HepG2 (cell line): Measurements from ENCODE around the gene PGS1. TPM values are rescaled to one million over a fixed set of nuclear protein-coding genes. Genes with fewer than 3 reads are reported as not detected.

ENCODE experiments used
- CENPBD1 ChIP-seq: sonication (generic); formaldehyde crosslinking; IDR thresholded peaks from 2 replicates; pipeline ENCODE4 v1.8.0; 2022; ENCODE audit warnings: missing genetic modification reagents, low read depth, mild to moderate bottlenecking, borderline replicate concordance
- DNMT3B ChIP-seq: conservative IDR thresholded peaks from 2 replicates; pipeline ENCODE4 v1.6.1; 2016; ENCODE audit warnings: missing biosample characterization, control low read depth
- ELF1 ChIP-seq: sonication (generic); formaldehyde crosslinking; IDR thresholded peaks from 2 replicates; pipeline ENCODE4 v1.4.0; 2020; ENCODE audit warnings: missing genetic modification reagents
- ETV6 ChIP-seq: sonication (generic); formaldehyde crosslinking; conservative IDR thresholded peaks from 2 replicates; pipeline ENCODE4 v1.4.0; 2020; ENCODE audit warnings: missing genetic modification reagents
- FOXJ3 ChIP-seq: sonication (generic); formaldehyde crosslinking; IDR thresholded peaks from 2 replicates; pipeline ENCODE4 v1.4.0; 2020; ENCODE audit warnings: missing genetic modification reagents, mild to moderate bottlenecking, borderline replicate concordance
- HDAC2 ChIP-seq: sonication (generic); formaldehyde crosslinking; IDR thresholded peaks from 2 replicates; pipeline ENCODE4 v1.4.0; 2020; ENCODE audit warnings: missing genetic modification reagents
- HES4 ChIP-seq: sonication (generic); formaldehyde crosslinking; IDR thresholded peaks from 2 replicates; pipeline ENCODE4 v1.9.0; 2021; ENCODE audit warnings: mild to moderate bottlenecking, missing genetic modification reagents, borderline replicate concordance
- MATR3 ChIP-seq: sonication (generic); formaldehyde crosslinking; IDR thresholded peaks from 2 replicates; pipeline ENCODE4 v1.4.0; 2020; ENCODE audit warnings: missing genetic modification reagents
- MIER3 ChIP-seq: IDR thresholded peaks from 2 replicates; pipeline ENCODE4 v1.6.1; 2016; ENCODE audit warnings: missing compliant biosample characterization, borderline replicate concordance
- PHF20 ChIP-seq: sonication (generic); formaldehyde crosslinking; IDR thresholded peaks from 2 replicates; pipeline ENCODE4 v1.5.0; 2020; ENCODE audit warnings: mild to moderate bottlenecking, missing genetic modification reagents
- POLR2AphosphoS5 ChIP-seq: IDR thresholded peaks from 2 replicates; pipeline ENCODE4 v1.6.1; 2012; ENCODE audit warnings: low read depth, low read length
- PRDM4 ChIP-seq: sonication (generic); formaldehyde crosslinking; IDR thresholded peaks from 2 replicates; pipeline ENCODE4 v1.9.0; 2021; ENCODE audit warnings: missing genetic modification reagents, borderline replicate concordance
- RBM39 ChIP-seq: fragments of 200-400 bp; formaldehyde crosslinking; IDR thresholded peaks from one replicate; pipeline ENCODE4 v1.6.1; 2018; ENCODE audit warnings: antibody characterized with exemption, mild to moderate bottlenecking, low read depth, low read length; ENCODE audit not compliant: poor library complexity, severe bottlenecking
- SRSF4 ChIP-seq: fragments of 200-400 bp; formaldehyde crosslinking; IDR thresholded peaks from one replicate; pipeline ENCODE4 v1.6.1; 2018; ENCODE audit warnings: mild to moderate bottlenecking, low read depth, low read length, moderate library complexity; ENCODE audit not compliant: poor library complexity, severe bottlenecking
- SYNCRIP ChIP-seq: fragments of 200-400 bp; formaldehyde crosslinking; IDR thresholded peaks from 2 replicates; pipeline ENCODE4 v1.6.1; 2018; ENCODE audit warnings: mild to moderate bottlenecking, low read depth, low read length; ENCODE audit not compliant: insufficient read depth
- TRAFD1 ChIP-seq: sonication (generic); formaldehyde crosslinking; IDR thresholded peaks from 2 replicates; pipeline ENCODE4 v1.5.1; 2020; ENCODE audit warnings: missing genetic modification reagents, mild to moderate bottlenecking, borderline replicate concordance
- ZNF121 ChIP-seq: sonication (generic); formaldehyde crosslinking; IDR thresholded peaks from 2 replicates; pipeline ENCODE4 v1.5.0; 2020; ENCODE audit warnings: mild to moderate bottlenecking, missing genetic modification reagents
- ZNF512B ChIP-seq: sonication (generic); formaldehyde crosslinking; IDR thresholded peaks from 2 replicates; pipeline ENCODE4 v1.5.1; 2020; ENCODE audit warnings: missing genetic modification reagents, mild to moderate bottlenecking, borderline replicate concordance
- ZNF576 ChIP-seq: sonication (generic); formaldehyde crosslinking; IDR thresholded peaks from 2 replicates; pipeline ENCODE4 v1.4.0; 2020; ENCODE audit warnings: mild to moderate bottlenecking, missing genetic modification reagents
- ZNF691 ChIP-seq: sonication (generic); formaldehyde crosslinking; IDR thresholded peaks from 2 replicates; pipeline ENCODE4 v1.4.0; 2020; ENCODE audit warnings: missing genetic modification reagents, low read depth, mild to moderate bottlenecking, borderline replicate concordance
- ZNF761 ChIP-seq: sonication (generic); formaldehyde crosslinking; conservative IDR thresholded peaks from 2 replicates; pipeline ENCODE4 v1.4.0; 2020; ENCODE audit warnings: mild to moderate bottlenecking, missing genetic modification reagents
- polyA plus RNA-seq, 8 experiments: library from polyadenylated mRNA; depleted of rRNA in 3 of 8; stranded (reverse) in 7 of 8; unstranded in 1 of 8; fragments of >200 nt; fragmentation: Illumina TruSeq in 4 of 8; extraction: Trizol in 4 of 8; gene quantifications; 2 replicates each; pipeline versions ENCODE4 v1.2.1 to v1.2.3, GENCODE V29; 2011 to 2016; ENCODE audit warnings: low read depth in 4 of 8, missing spikeins in 1 of 8, mixed read lengths in 1 of 8; ENCODE audit not compliant: insufficient read depth in 1 of 8
- total RNA-seq, 5 experiments: library from RNA; depleted of rRNA; stranded (reverse); fragments of >200 nt; fragmentation: Illumina TruSeq; extraction: Trizol; gene quantifications; 2 replicates each; pipeline ENCODE4 v1.2.3, GENCODE V29; 2016; ENCODE audit warnings: low read depth in 1 of 5

The PGS1 gene
- total and polyA plus RNA-seq, 2 of the 13 experiments (the other 11 are each of a cell fraction or from before 2014, with no cell fraction given): 25.9 to 31.5 TPM

- TF ChIP-seq PRDM4: no peak
- no peak for TF ChIP-seq HDAC2 (CRISPR knock-in tag)
- no peak for TF ChIP-seq POLR2AphosphoS5
- TF ChIP-seq SRSF4: no peak
- no peak for TF ChIP-seq HES4 (CRISPR knock-in tag)
- TF ChIP-seq PHF20 (CRISPR knock-in tag): no peak; the same call in 1 of the 2 replicates
- no peak for TF ChIP-seq TRAFD1 (CRISPR knock-in tag)
- no peak for TF ChIP-seq MIER3
- no peak for TF ChIP-seq MATR3 (CRISPR knock-in tag)
- no peak; the same call in 1 of the 2 replicates for TF ChIP-seq ZNF691
- TF ChIP-seq ETV6 (CRISPR knock-in tag): no peak
- no peak for TF ChIP-seq DNMT3B (CRISPR knock-in tag)
- TF ChIP-seq SYNCRIP: no peak
- TF ChIP-seq CENPBD1: no peak
- TF ChIP-seq ZNF512B (CRISPR knock-in tag): no peak
- TF ChIP-seq ZNF761: no peak
- TF ChIP-seq FOXJ3: no peak
- TF ChIP-seq ZNF121: peak; percentile 68; the same call in 1 of the 2 replicates
- 0 out of 2 replicates have a peak, but pooled peaks have one; percentile 39 for TF ChIP-seq ELF1
- TF ChIP-seq RBM39: no peak
- TF ChIP-seq ZNF576: no peak
Measured at GRCh38 chr17:78355045-78355641, 23.3 kb upstream of the PGS1 start (continued).
